ENCODE measurements around the gene SEC63. TPM values are rescaled to one million over a fixed set of nuclear protein-coding genes. Genes with fewer than 3 reads are reported as not detected.
A peak's percentile ranks its signal among the peaks of the same experiment; 100 is the strongest.

Gene SEC63
- total RNA-seq, 2 donors from 2014 or later: 65.7 to 74.8 TPM

DNA sequence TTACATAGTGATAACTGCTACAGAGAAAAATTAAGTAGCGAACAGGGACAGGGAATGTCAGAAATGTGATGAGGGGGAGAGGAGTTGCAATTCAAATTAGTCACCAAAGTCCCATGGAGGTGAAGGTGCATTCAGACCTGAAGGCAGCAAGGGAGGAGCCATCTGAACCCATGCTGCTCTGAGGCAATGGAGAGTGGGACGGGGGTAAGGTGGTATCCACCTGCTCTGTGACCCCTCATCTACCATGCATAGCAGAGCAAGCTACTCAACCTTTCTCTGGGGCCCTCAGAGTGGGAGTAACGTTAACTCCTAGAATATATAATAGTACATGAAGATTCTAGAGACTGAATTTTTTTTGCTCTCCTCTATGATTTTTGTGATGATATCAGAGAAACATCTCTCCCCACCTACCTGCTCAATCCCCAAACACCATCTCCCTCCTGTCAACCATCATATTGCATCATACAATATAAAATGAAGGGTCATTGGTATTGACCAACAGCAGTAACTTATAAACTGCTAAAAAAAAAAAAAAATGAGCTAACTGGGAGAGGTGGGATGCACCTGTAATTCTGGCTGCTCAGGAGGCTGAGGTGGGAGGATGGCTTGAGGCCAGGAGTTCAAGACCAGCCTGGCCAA is 117.3 kb downstream of the SEC63 start:
- Histone ChIP-seq H3K9me3 (ENCODE audit: control insufficient read depth, low read length) (no peaks in the 10 kb centered on the region), H3K27me3 (ENCODE audit: control insufficient read depth, insufficient read depth, low read length, poor library complexity, severe bottlenecking) (peaks cover 3% of the 10 kb centered on the region), H3K9ac (ENCODE audit: extremely low read depth, low read length, poor library complexity, severe bottlenecking) (no peak overlapping the region), H3K36me3 (ENCODE audit: control insufficient read depth, insufficient read depth, low read length) (no peaks in the 10 kb centered on the region), H3K4me3 (ENCODE audit: low read length) (no peak overlapping the region), H3K4me1 (ENCODE audit: control insufficient read depth, insufficient read depth, low read length) (no peaks in the 10 kb centered on the region), H3K27ac (ENCODE audit: low read depth, low read length) (no peak overlapping the region)
- H3K4me1 Mint-ChIP-seq: no peaks in the 10 kb centered on the region
- H3K36me3 Mint-ChIP-seq (ENCODE audit: low read depth): no peaks in the 10 kb centered on the region
- H3K9me3 Mint-ChIP-seq: no peaks in the 10 kb centered on the region
- 74 to 78% methylated on average over 1 to 2 of the region's 3 CpGs for WGBS, 2 experiments (ENCODE audit: insufficient coverage in 1 of 2, insufficient read length in 1 of 2)
- DNase-seq: peak; percentile 22
- H3K4me3 Mint-ChIP-seq: no peak overlapping the region
- TF ChIP-seq, protein P1, sequence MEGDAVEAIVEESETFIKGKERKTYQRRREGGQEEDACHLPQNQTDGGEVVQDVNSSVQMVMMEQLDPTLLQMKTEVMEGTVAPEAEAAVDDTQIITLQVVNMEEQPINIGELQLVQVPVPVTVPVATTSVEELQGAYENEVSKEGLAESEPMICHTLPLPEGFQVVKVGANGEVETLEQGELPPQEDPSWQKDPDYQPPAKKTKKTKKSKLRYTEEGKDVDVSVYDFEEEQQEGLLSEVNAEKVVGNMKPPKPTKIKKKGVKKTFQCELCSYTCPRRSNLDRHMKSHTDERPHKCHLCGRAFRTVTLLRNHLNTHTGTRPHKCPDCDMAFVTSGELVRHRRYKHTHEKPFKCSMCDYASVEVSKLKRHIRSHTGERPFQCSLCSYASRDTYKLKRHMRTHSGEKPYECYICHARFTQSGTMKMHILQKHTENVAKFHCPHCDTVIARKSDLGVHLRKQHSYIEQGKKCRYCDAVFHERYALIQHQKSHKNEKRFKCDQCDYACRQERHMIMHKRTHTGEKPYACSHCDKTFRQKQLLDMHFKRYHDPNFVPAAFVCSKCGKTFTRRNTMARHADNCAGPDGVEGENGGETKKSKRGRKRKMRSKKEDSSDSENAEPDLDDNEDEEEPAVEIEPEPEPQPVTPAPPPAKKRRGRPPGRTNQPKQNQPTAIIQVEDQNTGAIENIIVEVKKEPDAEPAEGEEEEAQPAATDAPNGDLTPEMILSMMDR (conservative IDR thresholded peaks at IDR 0.05): no peak
- no peak overlapping the region for H3K27ac Mint-ChIP-seq
- no peaks in the 10 kb centered on the region for H3K27me3 Mint-ChIP-seq (ENCODE audit: insufficient read depth)

DNA sequence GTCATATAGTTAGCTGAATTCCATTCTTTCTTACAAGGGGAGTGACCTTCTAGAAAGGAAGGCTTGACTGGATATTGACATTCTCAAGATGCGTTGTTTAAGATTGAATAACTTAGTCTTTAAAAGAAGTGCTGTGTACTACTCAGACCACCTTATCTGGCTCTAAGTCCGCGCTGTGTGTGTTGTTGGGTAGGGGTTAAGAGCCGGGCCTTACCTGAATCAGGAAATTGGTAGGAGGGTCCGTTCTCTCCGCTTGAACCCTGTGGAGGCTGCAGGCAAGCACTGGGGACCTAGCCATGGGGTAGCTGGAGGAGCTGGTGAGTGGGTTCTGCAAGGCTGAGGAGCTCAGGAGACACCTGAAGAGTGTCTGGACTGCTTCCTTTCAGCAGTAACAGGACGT is 124.9 kb downstream of the SEC63 start:
- no peak overlapping the region for H3K4me3 ChIP-seq (ENCODE audit: low read length)
- H3K27ac Mint-ChIP-seq: no peak overlapping the region
- H3K9me3 Mint-ChIP-seq: no peaks in the 10 kb centered on the region
- H3K36me3 ChIP-seq (ENCODE audit: control insufficient read depth, insufficient read depth, low read length): no peaks in the 10 kb centered on the region
- H3K9me3 ChIP-seq (ENCODE audit: control insufficient read depth, low read length): no peaks in the 10 kb centered on the region
- H3K9ac ChIP-seq (ENCODE audit: extremely low read depth, low read length, poor library complexity, severe bottlenecking): no peak overlapping the region
- H3K4me1 Mint-ChIP-seq: no peaks in the 10 kb centered on the region
- no peak for DNase-seq
- 91 to 100% methylated on average over 6 to 7 of the region's 7 CpGs for WGBS, 2 experiments (ENCODE audit: insufficient coverage in 1 of 2, insufficient read length in 1 of 2)
- no peak overlapping the region for H3K4me3 Mint-ChIP-seq
- TF ChIP-seq, protein P1 (conservative IDR thresholded peaks at IDR 0.05): no peak
- H3K27me3 ChIP-seq (ENCODE audit: control insufficient read depth, insufficient read depth, low read length, poor library complexity, severe bottlenecking): no peaks in the 10 kb centered on the region
- H3K36me3 Mint-ChIP-seq (ENCODE audit: low read depth): no peaks in the 10 kb centered on the region
- H3K4me1 ChIP-seq (ENCODE audit: control insufficient read depth, insufficient read depth, low read length): no peaks in the 10 kb centered on the region
- H3K27me3 Mint-ChIP-seq (ENCODE audit: insufficient read depth): no peaks in the 10 kb centered on the region
- H3K27ac ChIP-seq (ENCODE audit: low read depth, low read length): no peak overlapping the region

DNA sequence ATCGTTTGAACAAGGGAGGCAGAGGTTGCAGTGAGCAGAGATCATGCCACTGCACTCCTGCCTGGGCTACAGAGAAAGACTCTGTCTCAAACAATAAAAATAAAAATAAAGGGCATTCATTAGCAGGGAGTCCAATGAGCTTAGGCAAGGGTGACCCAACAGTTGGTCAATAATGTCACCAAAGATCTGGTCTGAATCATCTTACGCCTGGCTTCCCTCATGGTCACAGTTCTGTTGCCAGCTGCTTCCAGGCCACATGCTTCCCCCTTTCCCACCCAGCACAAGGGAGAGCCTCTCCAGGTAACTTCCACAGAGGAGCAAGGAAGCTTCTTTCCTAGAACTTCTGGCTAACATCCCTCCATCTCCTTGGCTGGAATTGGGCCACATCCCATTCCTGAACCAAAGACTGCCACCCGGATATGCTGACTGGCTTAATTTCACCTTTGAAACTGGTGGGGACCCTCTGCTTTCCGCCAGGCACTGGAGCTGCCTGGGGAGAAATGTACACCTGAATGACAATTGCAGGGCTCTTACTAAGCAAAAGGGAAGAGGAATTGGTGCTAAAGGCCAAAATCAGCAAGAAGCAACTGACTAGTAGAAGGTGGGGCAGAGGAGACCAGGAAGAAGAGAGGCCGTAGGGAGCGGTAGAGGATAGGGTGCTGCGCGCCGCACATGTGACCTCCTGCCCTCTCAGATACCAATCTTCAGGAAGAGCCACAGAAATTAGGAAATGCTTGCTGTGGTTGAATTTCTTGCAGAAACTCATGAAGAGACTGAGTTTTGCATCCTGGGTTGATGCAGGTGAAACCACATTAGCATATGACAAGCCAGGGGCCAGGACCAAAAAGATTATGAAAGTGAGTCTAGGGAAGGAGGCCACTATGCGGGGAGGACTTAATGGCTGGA is 125.6 kb downstream of the SEC63 start:
- Mint-ChIP-seq H3K4me3 (no peak overlapping the region), H3K9me3 (no peaks in the 10 kb centered on the region), H3K27ac (no peak overlapping the region), H3K36me3 (ENCODE audit: low read depth) (no peaks in the 10 kb centered on the region), H3K27me3 (ENCODE audit: insufficient read depth) (no peaks in the 10 kb centered on the region), H3K4me1 (no peaks in the 10 kb centered on the region)
- Histone ChIP-seq H3K4me1 (ENCODE audit: control insufficient read depth, insufficient read depth, low read length) (no peaks in the 10 kb centered on the region), H3K36me3 (ENCODE audit: control insufficient read depth, insufficient read depth, low read length) (no peaks in the 10 kb centered on the region), H3K4me3 (ENCODE audit: low read length) (no peak overlapping the region), H3K27ac (ENCODE audit: low read depth, low read length) (no peak overlapping the region), H3K9ac (ENCODE audit: extremely low read depth, low read length, poor library complexity, severe bottlenecking) (no peak overlapping the region), H3K9me3 (ENCODE audit: control insufficient read depth, low read length) (no peaks in the 10 kb centered on the region), H3K27me3 (ENCODE audit: control insufficient read depth, insufficient read depth, low read length, poor library complexity, severe bottlenecking) (no peaks in the 10 kb centered on the region)
- TF ChIP-seq, protein P1 (conservative IDR thresholded peaks at IDR 0.05): no peak
- no peak for DNase-seq
- 94 to 95% methylated on average over 7 to 10 of the region's 10 CpGs for WGBS, 2 experiments (ENCODE audit: insufficient coverage in 1 of 2, insufficient read length in 1 of 2)
